Hepatocyte (in vitro differentiated cells): Measurements from ENCODE around the gene DBH.

Experiments
- EZH2 ChIP-seq: fragments of 200-600 bp; sonication (generic); IDR thresholded peaks from 2 replicates; pipeline ENCODE4 v1.6.1; 2016; ENCODE audit warnings: antibody characterized with exemption, mild to moderate bottlenecking, borderline replicate concordance
- EZH2phosphoT487 ChIP-seq: fragments of 200-600 bp; sonication (generic); IDR thresholded peaks from one replicate; pipeline ENCODE4 v1.6.1; 2018; ENCODE audit warnings: antibody characterized with exemption, mild to moderate bottlenecking, low read depth, moderate library complexity; ENCODE audit not compliant: unreplicated experiment, severe bottlenecking
- TF ChIP-seq, protein P1 (sequence below): fragments of 200-600 bp; sonication (generic); IDR thresholded peaks from 2 replicates; pipeline ENCODE4 v1.5.1; 2016; ENCODE audit warnings: antibody characterized with exemption, mild to moderate bottlenecking; ENCODE audit not compliant: poor library complexity

DNA sequence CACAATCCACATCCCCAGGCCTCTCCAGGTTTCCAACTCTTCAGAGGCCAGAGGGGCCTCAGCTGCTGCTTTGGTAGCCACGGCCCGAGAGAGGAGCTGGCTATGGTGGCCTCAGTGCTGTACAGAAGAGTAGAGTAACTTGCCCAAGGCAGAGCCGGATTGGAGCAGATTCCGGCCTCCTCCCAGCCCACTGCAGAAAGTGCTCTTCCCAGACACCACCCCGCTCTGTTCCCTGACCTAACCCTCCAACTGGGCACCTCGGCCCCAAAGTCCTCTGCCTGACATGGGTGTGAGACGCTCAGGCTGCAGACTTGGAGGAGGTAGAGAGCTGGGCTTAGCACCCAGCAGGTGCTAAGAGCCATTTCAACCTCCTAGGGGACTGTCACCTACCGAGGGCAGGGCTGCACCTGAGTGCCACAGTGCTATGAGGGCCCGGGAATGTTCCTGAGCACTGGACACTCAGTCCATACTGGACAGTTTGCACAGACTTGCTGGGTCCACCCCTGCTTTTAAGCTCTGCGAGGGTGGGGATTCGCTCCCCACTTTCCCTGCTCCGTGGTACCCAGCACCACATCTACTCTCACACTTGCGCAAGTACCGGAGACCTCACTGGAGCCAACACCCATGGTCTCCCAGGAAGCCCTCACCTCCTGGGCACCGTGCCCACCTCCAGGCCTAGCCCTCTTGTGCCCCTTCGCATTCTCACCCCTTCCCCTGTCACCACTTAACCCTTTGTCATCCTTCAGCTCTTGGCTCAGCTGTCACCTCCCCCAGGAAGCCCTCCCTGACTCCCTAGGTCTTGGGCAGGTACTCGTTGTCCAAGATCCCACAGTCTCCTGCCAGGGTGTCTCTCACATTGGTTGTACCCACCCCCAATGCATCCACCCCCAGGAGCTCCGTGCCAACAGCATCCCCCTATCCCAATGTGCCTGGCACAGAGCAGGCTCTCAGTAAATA is 49.8 kb downstream of the DBH start:
- TF ChIP-seq, protein P1, sequence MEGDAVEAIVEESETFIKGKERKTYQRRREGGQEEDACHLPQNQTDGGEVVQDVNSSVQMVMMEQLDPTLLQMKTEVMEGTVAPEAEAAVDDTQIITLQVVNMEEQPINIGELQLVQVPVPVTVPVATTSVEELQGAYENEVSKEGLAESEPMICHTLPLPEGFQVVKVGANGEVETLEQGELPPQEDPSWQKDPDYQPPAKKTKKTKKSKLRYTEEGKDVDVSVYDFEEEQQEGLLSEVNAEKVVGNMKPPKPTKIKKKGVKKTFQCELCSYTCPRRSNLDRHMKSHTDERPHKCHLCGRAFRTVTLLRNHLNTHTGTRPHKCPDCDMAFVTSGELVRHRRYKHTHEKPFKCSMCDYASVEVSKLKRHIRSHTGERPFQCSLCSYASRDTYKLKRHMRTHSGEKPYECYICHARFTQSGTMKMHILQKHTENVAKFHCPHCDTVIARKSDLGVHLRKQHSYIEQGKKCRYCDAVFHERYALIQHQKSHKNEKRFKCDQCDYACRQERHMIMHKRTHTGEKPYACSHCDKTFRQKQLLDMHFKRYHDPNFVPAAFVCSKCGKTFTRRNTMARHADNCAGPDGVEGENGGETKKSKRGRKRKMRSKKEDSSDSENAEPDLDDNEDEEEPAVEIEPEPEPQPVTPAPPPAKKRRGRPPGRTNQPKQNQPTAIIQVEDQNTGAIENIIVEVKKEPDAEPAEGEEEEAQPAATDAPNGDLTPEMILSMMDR, result no peak
- TF ChIP-seq EZH2, result no peak
- TF ChIP-seq EZH2phosphoT487, result no peak
